KBM-7 (cell line): ENCODE measurements around the gene FOXD4L3.
"Not testable (repeated sequence)": the region's sequence is repeated elsewhere in the genome, so short reads cannot be mapped to it uniquely, and the experiment has no call there.

Source experiments
- DNase-seq: peaks from one replicate; pipeline ENCODE4 v3.0.0-alpha.2; 2015
- in situ Hi-C: fragments of 300-500 bp; cut with MboI; formaldehyde crosslinking; loops from 2 replicates; pipeline ENCODE4 v1.14.3; 2020; ENCODE audit warnings: low sequenced_read_pairs, low pct_unique_long_range_greater_than_20kb, mixed read lengths

The FOXD4L3 gene

DNA sequence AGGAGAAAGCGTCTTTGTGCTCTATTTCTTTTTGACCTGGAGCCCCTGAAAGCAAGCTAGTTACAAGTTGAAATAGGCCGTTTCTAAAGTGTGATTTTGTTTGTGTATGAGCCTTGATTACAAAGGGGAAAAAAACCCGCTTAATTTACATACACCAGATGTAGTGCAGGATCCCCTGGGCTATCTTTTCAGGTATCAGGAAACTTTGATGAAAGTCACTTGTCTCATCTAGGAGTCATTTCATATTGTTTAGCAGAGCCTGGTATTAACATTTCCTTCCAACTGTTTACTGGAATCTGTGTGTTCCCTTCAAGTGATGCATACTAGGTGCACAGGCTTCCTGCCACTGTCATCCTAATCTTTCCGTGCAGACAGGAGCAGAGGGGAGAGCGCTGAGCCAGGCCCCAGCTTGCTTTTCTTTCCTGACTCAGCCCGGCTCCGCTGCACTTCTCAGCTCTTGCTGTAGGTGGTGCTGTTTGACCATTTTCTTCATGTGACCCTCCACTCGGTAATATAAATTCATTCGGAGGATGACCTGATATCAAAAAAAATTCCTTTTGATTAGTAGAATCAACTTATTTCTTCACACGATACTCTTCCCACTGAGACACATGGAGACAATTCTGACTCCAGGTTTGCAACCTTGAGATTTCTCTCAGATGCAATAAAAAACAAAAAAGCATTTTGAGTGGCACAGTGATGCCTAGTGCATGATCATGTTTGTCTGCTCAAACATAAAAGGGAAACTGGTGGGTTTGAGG lies 39.8 kb downstream of the FOXD4L3 start:
- DNase-seq, in situ Hi-C loops: not testable (repeated sequence)

- in situ Hi-C loops, DNase-seq: not testable (repeated sequence)
These were observed 40.6 kb downstream of the FOXD4L3 start for GRCh38 chr9:68343242-68343641.

GRCh38 chr9:68343992-68344391 lies 41.3 kb downstream of the FOXD4L3 start:
- in situ Hi-C loops, result not testable (repeated sequence)

DNA sequence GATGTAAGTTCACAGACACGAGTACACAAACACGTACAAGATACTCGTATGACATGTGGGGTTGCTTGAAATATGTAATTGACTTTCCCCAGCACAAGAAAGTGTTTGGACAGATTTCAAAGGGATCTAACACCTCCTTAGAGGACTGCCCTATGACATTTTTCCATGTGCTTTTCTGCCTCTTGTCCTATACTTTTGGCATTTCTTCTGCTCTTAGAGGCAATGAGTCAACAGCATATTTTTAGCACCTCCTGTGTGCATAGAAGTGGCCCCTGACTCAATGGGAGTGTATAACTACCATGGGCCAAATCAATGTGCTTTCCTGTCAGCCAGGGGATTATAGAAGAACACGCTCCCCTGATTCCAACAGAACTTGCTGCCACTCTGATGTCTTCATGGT lies 49.0 kb downstream of the FOXD4L3 start:
- in situ Hi-C loops, result not testable (repeated sequence)

More at GRCh38 chr9:68343992-68344391, 41.3 kb downstream of the FOXD4L3 start:
- not testable (repeated sequence) for DNase-seq

More for the DNA sequence above, 49.0 kb downstream of the FOXD4L3 start:
- DNase-seq, result not testable (repeated sequence)
